A549 (cell line): Measurements from ENCODE around the gene TAF1D. TPM values are rescaled to one million over a fixed set of nuclear protein-coding genes. Genes with fewer than 3 reads are reported as not detected.

Experiments used
- ATAC-seq, 2 experiments: fragments of 200-7000 bp in 1 of 2; fragments of >200 bp in 1 of 2; cut with Nextera tagmentation in 1 of 2; cut with Tn5 transposase in 1 of 2; 3 replicates each; pipeline versions ENCODE4 v1.8.0 to v1.9.1; 2018 to 2020; ENCODE audit warnings: mild to moderate bottlenecking in 1 of 2, moderate library complexity in 1 of 2
- CTCF ChIA-PET: fragments of 300-600 bp; sonication (Branson Sonifier 250); formaldehyde crosslinking; extraction: SDS; loops from one replicate; lab custom pipeline; 2021; ENCODE audit warnings: antibody characterized with exemption, inconsistent platforms; lab: Yijun Ruan, JAX
- POLR2A ChIA-PET: fragments of 350-600 bp; formaldehyde crosslinking; extraction: SDS; loops from one replicate; lab custom pipeline; 2021; ENCODE audit warnings: antibody characterized with exemption, inconsistent platforms; lab: Yijun Ruan, JAX
- DNase-seq, 2 experiments: peaks; one replicate each; pipeline versions ENCODE4 v3.0.0 to v3.0.0-alpha.2; 2011 to 2016; ENCODE audit warnings: low read depth in 1 of 2, low spot score in 1 of 2
- FAIRE-seq: peaks from 2 replicates; lab custom pipeline; 2011; peaks lifted over from hg19 to GRCh38; lab: Jason Lieb, UNC
- H3K27ac ChIP-seq, 2 experiments: fragments of >200 bp; sonication (Bioruptor Twin); formaldehyde crosslinking; 3 replicates each; pipeline ENCODE4 v1.5.1; 2016 to 2017
- H3K4me1 ChIP-seq: fragments of >200 bp; sonication (Bioruptor Twin); formaldehyde crosslinking; 3 replicates; pipeline ENCODE4 v1.6.1; 2016
- H3K4me2 ChIP-seq: fragments of >200 bp; sonication (Bioruptor Twin); formaldehyde crosslinking; 3 replicates; pipeline ENCODE4 v1.6.1; 2016
- H3K4me3 ChIP-seq: fragments of >200 bp; sonication (Bioruptor Twin); formaldehyde crosslinking; 3 replicates; pipeline ENCODE4 v1.5.1; 2016
- H3K9me3 ChIP-seq: fragments of >200 bp; sonication (Bioruptor Twin); formaldehyde crosslinking; 3 replicates; pipeline ENCODE4 v1.6.1; 2016
- BCL3 ChIP-seq: fragments of >200 bp; sonication (Bioruptor Twin); formaldehyde crosslinking; IDR thresholded peaks from 3 replicates; pipeline ENCODE4 v1.6.1; 2016
- CBX2 ChIP-seq: fragments of 200-600 bp; sonication (generic); IDR thresholded peaks from 2 replicates; pipeline ENCODE4 v1.6.1; 2016; ENCODE audit warnings: low read depth, mild to moderate bottlenecking, borderline replicate concordance
- CHD4 ChIP-seq: fragments of 200-600 bp; sonication (generic); IDR thresholded peaks from 2 replicates; pipeline ENCODE4 v1.6.1; 2016; ENCODE audit warnings: antibody characterized with exemption, mild to moderate bottlenecking, borderline replicate concordance
- CTCF ChIP-seq: fragments of >200 bp; sonication (Bioruptor Twin); formaldehyde crosslinking; IDR thresholded peaks from 3 replicates; pipeline ENCODE4 v1.5.1; 2016
- FOSL2 ChIP-seq, 2 experiments: fragments of 450-650 bp in 1 of 2; fragments of >200 bp in 1 of 2; sonication (Bioruptor Twin) in 1 of 2; formaldehyde crosslinking; IDR thresholded peaks; 2 replicates each; pipeline versions ENCODE4 v1.5.0 to v1.6.1; 2016 to 2020; ENCODE audit warnings: mild to moderate bottlenecking in 1 of 2, moderate library complexity in 1 of 2
- FOXS1 ChIP-seq: fragments of 250-450 bp; sonication (Bioruptor Pico); IDR thresholded peaks from 2 replicates; pipeline ENCODE4 v1.5.0; 2020; ENCODE audit warnings: mild to moderate bottlenecking, moderate library complexity
- HOXA7 ChIP-seq: fragments of 250-450 bp; sonication (Bioruptor Pico); IDR thresholded peaks from 2 replicates; pipeline ENCODE4 v1.5.0; 2020; ENCODE audit warnings: mild to moderate bottlenecking, moderate library complexity
- HOXB13 ChIP-seq: fragments of 250-450 bp; sonication (Bioruptor Pico); IDR thresholded peaks from 2 replicates; pipeline ENCODE4 v1.5.0; 2020; ENCODE audit warnings: low read depth, mild to moderate bottlenecking, moderate library complexity
- KDM1A ChIP-seq: fragments of 200-600 bp; sonication (generic); IDR thresholded peaks from 2 replicates; pipeline ENCODE4 v1.6.1; 2016; ENCODE audit warnings: low read depth, mild to moderate bottlenecking
- NFE2L2 ChIP-seq: fragments of 150-350 bp; conservative IDR thresholded peaks from 2 replicates; pipeline ENCODE4 v1.6.1; 2014; ENCODE audit warnings: low read length
- NPAS2 ChIP-seq: fragments of 250-450 bp; sonication (Bioruptor Pico); IDR thresholded peaks from 2 replicates; pipeline ENCODE4 v1.8.0; 2022; ENCODE audit warnings: mild to moderate bottlenecking, moderate library complexity, borderline replicate concordance
- PHF8 ChIP-seq: fragments of 200-600 bp; sonication (generic); IDR thresholded peaks from 2 replicates; pipeline ENCODE4 v1.6.1; 2016; ENCODE audit warnings: low read depth, mild to moderate bottlenecking, antibody characterized with exemption, moderate library complexity, borderline replicate concordance
- POLR2A ChIP-seq: IDR thresholded peaks from 2 replicates; pipeline ENCODE4 v1.6.1; 2012; ENCODE audit warnings: mild to moderate bottlenecking, low read length
- POLR2AphosphoS2 ChIP-seq: conservative IDR thresholded peaks from 2 replicates; pipeline ENCODE4 v1.6.1; 2012; ENCODE audit warnings: low read length, improper control_type of control experiment, inconsistent platforms
- RARB ChIP-seq: fragments of 250-450 bp; sonication (Bioruptor Pico); IDR thresholded peaks from 2 replicates; pipeline ENCODE4 v1.8.0; 2021; ENCODE audit warnings: mild to moderate bottlenecking, moderate library complexity
- RCOR1 ChIP-seq: fragments of 150-350 bp; IDR thresholded peaks from 2 replicates; pipeline ENCODE4 v1.6.1; 2014; ENCODE audit warnings: antibody characterized with exemption, low read length, low read depth
- TP53 ChIP-seq: fragments of 250-450 bp; sonication (Bioruptor Pico); IDR thresholded peaks from 2 replicates; pipeline ENCODE4 v1.5.0; 2021; ENCODE audit warnings: mild to moderate bottlenecking, moderate library complexity
- WGBS: methylation state at CpG from one replicate; pipeline ENCODE4 v1.1.6; 2017; ENCODE audit errors: missing lambda C conversion rate; 5-methylcytosine and 5-hydroxymethylcytosine counted together
- polyA plus RNA-seq, 4 experiments: library from polyadenylated mRNA; depleted of rRNA in 3 of 4; stranded (reverse); fragments of >200 nt; fragmentation: RNase III in 1 of 4; extraction: RNeasy Plus Mini Kit Qiagen cat#74134 plus additional on column Dnase treatment in 1 of 4; gene quantifications; 2 replicates in 3 of 4; 3 replicates in 1 of 4; pipeline ENCODE4 v1.2.3, GENCODE V29; 2011 to 2017

TAF1D gene
- polyA plus RNA-seq, 2 of the 4 experiments (the other 2 are of a cell fraction), result 116 to 218 TPM

- TF ChIP-seq CTCF (0 out of 3 replicates have a peak, but pooled peaks have one; percentile 5), TP53 (no peak), CHD4 (no peak)
- WGBS, result 99% methylated on average over 2 of the region's 2 CpGs
- no peak overlapping the region for H3K4me3 ChIP-seq
- no peak overlapping the region for H3K27ac ChIP-seq
- H3K4me2 ChIP-seq, result no peak overlapping the region
- no peak for FAIRE-seq
- peaks cover 14% of the 10 kb centered on the region for H3K4me1 ChIP-seq
- ChIA-PET POLR2A (no interaction called here), CTCF (no interaction called here)
- peak; percentile 66 to 80; a peak in 5 of 6 replicates for ATAC-seq
- DNase-seq, result peak in 1 of 2 experiments; percentile 2
- H3K9me3 ChIP-seq, result no peaks in the 10 kb centered on the region
Measured at GRCh38 chr11:93694109-93694508, 47.2 kb downstream of the TAF1D start.

GRCh38 chr11:93689240-93689639 is 52.1 kb downstream of the TAF1D start:
- CTCF ChIA-PET, result no interaction called here
- no peak for DNase-seq

GRCh38 chr11:93686812-93687211 is 54.5 kb downstream of the TAF1D start:
- DNase-seq, result no peak
- FAIRE-seq, result no peak
- Histone ChIP-seq H3K4me3 (no peak overlapping the region), H3K9me3 (no peaks in the 10 kb centered on the region), H3K27ac (no peak overlapping the region), H3K4me1 (peaks cover 5% of the 10 kb centered on the region), H3K4me2 (no peak overlapping the region)
- ChIA-PET POLR2A (no interaction called here), CTCF (interaction anchor here (0.6 kb wide), 1 partner anchor 42 kb away, joined by 4 read pairs; no protein-coding TSS in a partner anchor)
- no peak for TF ChIP-seq RCOR1
- TF ChIP-seq HOXB13 (CRISPR knock-in tag), result no peak
- no peak for TF ChIP-seq RARB (CRISPR knock-in tag)
- TF ChIP-seq CBX2, result no peak
- no peak for TF ChIP-seq FOSL2 (IDR thresholded peaks at IDR 0.05)
- no peak for TF ChIP-seq FOSL2 (CRISPR knock-in tag; IDR thresholded peaks at IDR 0.05)
- TF ChIP-seq FOXS1 (CRISPR knock-in tag), result no peak
- TF ChIP-seq BCL3, result no peak
- no peak for TF ChIP-seq KDM1A
- no peak for TF ChIP-seq POLR2AphosphoS2
- no peak for ATAC-seq
- WGBS, result 81% methylated on average over 1 of the region's 1 CpG

More at GRCh38 chr11:93689240-93689639, 52.1 kb downstream of the TAF1D start:
- 86% methylated on average over 2 of the region's 2 CpGs for WGBS
- Histone ChIP-seq H3K4me1 (peaks cover 14% of the 10 kb centered on the region), H3K4me3 (no peak overlapping the region), H3K9me3 (no peaks in the 10 kb centered on the region), H3K4me2 (no peak overlapping the region), H3K27ac (no peak overlapping the region)
- no peak for TF ChIP-seq POLR2A
- TF ChIP-seq FOSL2 (IDR thresholded peaks at IDR 0.05), result no peak
- TF ChIP-seq FOSL2 (CRISPR knock-in tag; IDR thresholded peaks at IDR 0.05), result no peak
- TF ChIP-seq HOXA7 (CRISPR knock-in tag), result no peak
- no peak for TF ChIP-seq CTCF
- no peak for TF ChIP-seq NFE2L2
- no peak for TF ChIP-seq PHF8
- no peak for TF ChIP-seq CBX2
- no peak for TF ChIP-seq NPAS2 (CRISPR knock-in tag)
- POLR2A ChIA-PET, result no interaction called here
- no peak for ATAC-seq
- no peak for FAIRE-seq
